Neural progenitor cell (in vitro differentiated cells): ENCODE results near the gene GPR87. TPM values are rescaled to one million over a fixed set of nuclear protein-coding genes. Genes with fewer than 3 reads are reported as not detected.

ENCODE experiments used
- DNase-seq: peaks from one replicate; pipeline ENCODE4 v3.0.0-alpha.2; 2016; ENCODE audit warnings: low spot score
- H2AFZ ChIP-seq: fragments of 200-600 bp; sonication (generic); replicated peaks from 2 replicates; pipeline ENCODE4 v1.6.1; 2016; ENCODE audit warnings: antibody characterized with exemption
- H3F3A ChIP-seq: fragments of 200-600 bp; sonication (generic); 2 replicates; pipeline ENCODE4 v1.6.1; 2016; ENCODE audit warnings: antibody characterized with exemption, low read depth
- H3K27ac ChIP-seq: fragments of 200-600 bp; sonication (generic); 2 replicates; pipeline ENCODE4 v1.5.1; 2016; ENCODE audit warnings: mild to moderate bottlenecking
- H3K27me3 ChIP-seq: fragments of 200-600 bp; sonication (generic); 2 replicates; pipeline ENCODE4 v1.6.1; 2016; ENCODE audit warnings: mild to moderate bottlenecking, moderate library complexity
- H3K36me3 ChIP-seq: fragments of 200-600 bp; sonication (generic); 2 replicates; pipeline ENCODE4 v1.5.1; 2016
- H3K4me1 ChIP-seq: fragments of 200-600 bp; sonication (generic); 2 replicates; pipeline ENCODE4 v1.6.1; 2016; ENCODE audit warnings: mixed run types
- H3K4me2 ChIP-seq: fragments of 200-600 bp; sonication (generic); 2 replicates; pipeline ENCODE4 v1.6.1; 2016
- H3K4me3 ChIP-seq: fragments of 200-600 bp; sonication (generic); 2 replicates; pipeline ENCODE4 v1.5.1; 2016
- H3K79me2 ChIP-seq: fragments of 200-600 bp; sonication (generic); 2 replicates; pipeline ENCODE4 v1.6.1; 2016; ENCODE audit warnings: low read depth
- H3K9ac ChIP-seq: fragments of 200-600 bp; sonication (generic); 2 replicates; pipeline ENCODE4 v1.6.1; 2016
- H3K9me3 ChIP-seq: fragments of 200-600 bp; sonication (generic); 2 replicates; pipeline ENCODE4 v1.5.1; 2016; ENCODE audit warnings: low read depth
- H4K20me1 ChIP-seq: fragments of 200-600 bp; sonication (generic); 2 replicates; pipeline ENCODE4 v1.6.1; 2016; ENCODE audit warnings: low read depth
- H3K27ac Mint-ChIP-seq: 3 replicates; pipeline ENCODE4 v1.8.0; 2021; ENCODE audit warnings: mixed read lengths
- H3K27me3 Mint-ChIP-seq: 2 replicates; pipeline ENCODE4 v1.8.0; 2022; ENCODE audit warnings: low read depth, mild to moderate bottlenecking, inconsistent platforms, moderate library complexity, mixed read lengths; ENCODE audit not compliant: insufficient read depth
- H3K36me3 Mint-ChIP-seq: 3 replicates; pipeline ENCODE4 v1.8.0; 2021; ENCODE audit warnings: mixed read lengths
- H3K4me1 Mint-ChIP-seq: 3 replicates; pipeline ENCODE4 v1.8.0; 2021; ENCODE audit warnings: mixed read lengths
- H3K4me3 Mint-ChIP-seq: 3 replicates; pipeline ENCODE4 v1.8.0; 2021; ENCODE audit warnings: mild to moderate bottlenecking, moderate library complexity, mixed read lengths
- H3K9me3 Mint-ChIP-seq: 3 replicates; pipeline ENCODE4 v1.8.0; 2020; ENCODE audit warnings: mixed read lengths
- EZH2 ChIP-seq: fragments of 200-600 bp; sonication (generic); IDR thresholded peaks from 2 replicates; pipeline ENCODE4 v1.6.1; 2017; ENCODE audit warnings: antibody characterized with exemption, mild to moderate bottlenecking, moderate library complexity
- EZH2phosphoT487 ChIP-seq: fragments of 200-600 bp; sonication (generic); IDR thresholded peaks from 2 replicates; pipeline ENCODE4 v1.6.1; 2017; ENCODE audit warnings: antibody characterized with exemption
- total RNA-seq: library from RNA; depleted of rRNA; stranded (reverse); fragments of >200 nt; gene quantifications from 2 replicates; pipeline ENCODE4 v1.2.3, GENCODE V29; 2015; ENCODE audit warnings: low replicate concordance
- TF ChIP-seq, protein P1 (sequence below): fragments of 200-600 bp; sonication (generic); IDR thresholded peaks from 2 replicates; pipeline ENCODE4 v1.5.1; 2017; ENCODE audit warnings: antibody characterized with exemption, mild to moderate bottlenecking

The GPR87 gene
- total RNA-seq, 1 donor from 2014 or later = not detected

GRCh38 chr3:151307583-151308488, 8.8 kb downstream of the GPR87 start:
- Mint-ChIP-seq H3K36me3 (peaks cover 5% of the 10 kb centered on the region), H3K9me3 (no peaks in the 10 kb centered on the region), H3K27me3 (no peaks in the 10 kb centered on the region), H3K4me3 (no peak overlapping the region), H3K27ac (no peak overlapping the region), H3K4me1 (peaks cover 7% of the 10 kb centered on the region)
- DNase-seq = no peak
- H3K4me2 ChIP-seq = no peak overlapping the region
- no peak overlapping the region for H2AFZ ChIP-seq
- peaks cover 5% of the 10 kb centered on the region for H3F3A ChIP-seq
- no peak overlapping the region for H3K9ac ChIP-seq
- no peaks in the 10 kb centered on the region for H4K20me1 ChIP-seq
- H3K36me3 ChIP-seq = no peaks in the 10 kb centered on the region
- H3K4me1 ChIP-seq = peaks cover 5% of the 10 kb centered on the region
- H3K4me3 ChIP-seq = no peak overlapping the region
- no peak for TF ChIP-seq EZH2
- TF ChIP-seq, protein P1, sequence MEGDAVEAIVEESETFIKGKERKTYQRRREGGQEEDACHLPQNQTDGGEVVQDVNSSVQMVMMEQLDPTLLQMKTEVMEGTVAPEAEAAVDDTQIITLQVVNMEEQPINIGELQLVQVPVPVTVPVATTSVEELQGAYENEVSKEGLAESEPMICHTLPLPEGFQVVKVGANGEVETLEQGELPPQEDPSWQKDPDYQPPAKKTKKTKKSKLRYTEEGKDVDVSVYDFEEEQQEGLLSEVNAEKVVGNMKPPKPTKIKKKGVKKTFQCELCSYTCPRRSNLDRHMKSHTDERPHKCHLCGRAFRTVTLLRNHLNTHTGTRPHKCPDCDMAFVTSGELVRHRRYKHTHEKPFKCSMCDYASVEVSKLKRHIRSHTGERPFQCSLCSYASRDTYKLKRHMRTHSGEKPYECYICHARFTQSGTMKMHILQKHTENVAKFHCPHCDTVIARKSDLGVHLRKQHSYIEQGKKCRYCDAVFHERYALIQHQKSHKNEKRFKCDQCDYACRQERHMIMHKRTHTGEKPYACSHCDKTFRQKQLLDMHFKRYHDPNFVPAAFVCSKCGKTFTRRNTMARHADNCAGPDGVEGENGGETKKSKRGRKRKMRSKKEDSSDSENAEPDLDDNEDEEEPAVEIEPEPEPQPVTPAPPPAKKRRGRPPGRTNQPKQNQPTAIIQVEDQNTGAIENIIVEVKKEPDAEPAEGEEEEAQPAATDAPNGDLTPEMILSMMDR = no peak
- no peak for TF ChIP-seq EZH2phosphoT487
- H3K79me2 ChIP-seq = no peaks in the 10 kb centered on the region
- no peaks in the 10 kb centered on the region for H3K27me3 ChIP-seq
- no peaks in the 10 kb centered on the region for H3K9me3 ChIP-seq
- no peak overlapping the region for H3K27ac ChIP-seq

GRCh38 chr3:151307131-151307530, 9.5 kb downstream of the GPR87 start:
- Mint-ChIP-seq H3K36me3 (peaks cover 5% of the 10 kb centered on the region), H3K27ac (no peak overlapping the region), H3K4me1 (peaks cover 7% of the 10 kb centered on the region), H3K27me3 (no peaks in the 10 kb centered on the region), H3K4me3 (no peak overlapping the region), H3K9me3 (no peaks in the 10 kb centered on the region)
- H3K4me1 ChIP-seq = peaks cover 5% of the 10 kb centered on the region
- H4K20me1 ChIP-seq = no peaks in the 10 kb centered on the region
- no peak overlapping the region for H3K4me2 ChIP-seq
- peaks cover 5% of the 10 kb centered on the region for H3F3A ChIP-seq
- no peaks in the 10 kb centered on the region for H3K79me2 ChIP-seq
- no peak for DNase-seq
- H3K27me3 ChIP-seq = no peaks in the 10 kb centered on the region
- TF ChIP-seq, protein P1 = no peak
- TF ChIP-seq EZH2 (no peak), EZH2phosphoT487 (no peak)
- no peak overlapping the region for H3K27ac ChIP-seq
- H3K9me3 ChIP-seq = no peaks in the 10 kb centered on the region
- H3K36me3 ChIP-seq = no peaks in the 10 kb centered on the region
- H2AFZ ChIP-seq = no peak overlapping the region
- H3K9ac ChIP-seq = no peak overlapping the region
- no peak overlapping the region for H3K4me3 ChIP-seq

DNA sequence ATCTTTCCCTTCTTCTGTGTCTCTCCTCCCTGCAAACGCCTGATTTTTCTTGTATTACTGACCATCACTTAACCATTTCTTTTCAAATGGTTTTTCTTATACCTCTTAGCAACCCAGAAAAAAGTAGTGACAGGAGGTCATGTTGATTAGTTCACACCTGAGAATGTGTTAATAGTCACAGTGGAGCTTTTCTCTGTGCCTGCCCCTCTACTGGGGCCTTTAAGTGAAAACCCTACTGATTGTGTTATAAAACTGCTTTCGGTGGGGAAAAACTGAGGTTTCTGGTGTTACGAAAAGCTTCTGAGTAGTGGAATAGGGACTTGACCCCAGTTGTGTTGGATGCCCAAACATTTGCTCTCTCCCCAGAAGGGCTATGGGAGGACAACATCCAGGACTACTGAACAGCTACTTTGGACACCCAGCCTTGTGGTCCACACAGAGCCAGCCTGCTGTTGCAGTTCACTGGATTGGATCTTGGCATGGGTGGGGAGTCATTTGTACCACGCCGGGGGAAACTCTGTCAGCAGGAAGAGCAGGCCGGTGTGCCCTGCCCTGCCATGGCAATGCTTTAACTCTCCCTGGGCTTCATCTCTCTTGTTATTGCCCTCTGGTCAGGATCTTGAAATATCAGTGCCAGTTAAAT, 10.3 kb downstream of the GPR87 start:
- H3K27me3 ChIP-seq = no peaks in the 10 kb centered on the region
- no peak for TF ChIP-seq EZH2
- TF ChIP-seq, protein P1 = no peak
- no peak for TF ChIP-seq EZH2phosphoT487
- Mint-ChIP-seq H3K4me1 (peaks cover 7% of the 10 kb centered on the region), H3K27ac (no peak overlapping the region), H3K27me3 (no peaks in the 10 kb centered on the region), H3K9me3 (no peaks in the 10 kb centered on the region), H3K36me3 (peaks cover 5% of the 10 kb centered on the region), H3K4me3 (no peak overlapping the region)
- H3K79me2 ChIP-seq = no peaks in the 10 kb centered on the region
- H2AFZ ChIP-seq = no peak overlapping the region
- no peak overlapping the region for H3K27ac ChIP-seq
- no peak overlapping the region for H3K4me3 ChIP-seq
- H3K4me2 ChIP-seq = no peak overlapping the region
- H3K36me3 ChIP-seq = no peaks in the 10 kb centered on the region
- peaks cover 5% of the 10 kb centered on the region for H3F3A ChIP-seq
- H3K9me3 ChIP-seq = no peaks in the 10 kb centered on the region
- no peak for DNase-seq
- peaks cover 5% of the 10 kb centered on the region for H3K4me1 ChIP-seq
- no peaks in the 10 kb centered on the region for H4K20me1 ChIP-seq
- no peak overlapping the region for H3K9ac ChIP-seq
